ENCODE measurements around the gene AHRR. TPM values are rescaled to one million over a fixed set of nuclear protein-coding genes. Genes with fewer than 3 reads are reported as not detected.
"Not testable (repeated sequence)": the region's sequence is repeated elsewhere in the genome, so short reads cannot be mapped to it uniquely, and the experiment has no call there.

Gene AHRR
- total RNA-seq, 2 donors from 2014 or later = 0.80 to 4.4 TPM

DNA sequence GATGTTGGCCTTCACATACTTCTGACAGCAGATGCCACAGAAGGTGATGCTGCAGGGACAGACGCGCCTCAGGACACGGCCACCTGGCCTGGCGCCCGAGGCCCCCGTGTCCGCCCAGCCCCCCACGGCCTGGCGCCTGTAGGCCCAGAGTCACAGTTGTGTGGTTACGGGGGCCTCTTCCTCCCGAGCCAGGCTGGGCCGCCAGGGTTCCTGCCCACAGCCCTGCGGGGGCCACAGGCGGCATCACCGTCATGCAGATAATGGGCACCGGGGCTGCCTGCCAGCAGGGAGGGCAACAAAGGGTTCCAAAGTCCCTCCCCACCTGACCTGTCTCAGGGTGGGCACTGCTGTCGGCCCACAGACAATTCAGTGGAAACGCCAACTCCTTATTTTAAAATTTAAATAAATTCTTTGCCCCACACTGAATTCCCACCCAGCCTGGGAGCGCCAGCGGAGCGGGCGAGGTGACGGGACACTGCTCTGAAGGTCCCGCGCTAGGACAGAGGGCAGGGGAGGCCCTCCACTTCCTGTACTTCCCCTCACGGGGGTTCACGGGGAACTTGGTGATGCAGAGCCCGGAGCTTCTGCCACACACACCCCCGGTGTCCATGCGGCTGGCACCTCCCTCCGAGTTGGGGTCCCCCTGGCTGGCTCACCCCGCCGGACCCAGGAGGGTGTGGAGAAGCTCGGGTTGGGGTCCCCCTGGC lies 162.1 kb downstream of the AHRR start:
- Mint-ChIP-seq H3K27me3 (peaks cover 12% of the 10 kb centered on the region), H3K4me1 (no peaks in the 10 kb centered on the region), H3K4me3 (no peak overlapping the region), H3K27ac (no peak overlapping the region), H3K36me3 (ENCODE audit: low read depth) (no peaks in the 10 kb centered on the region)
- DNase-seq (no peak), ATAC-seq (no peak)
- H3K9me3 ChIP-seq (ENCODE audit: control insufficient read depth, low read length, poor library complexity, severe bottlenecking) = no peaks in the 10 kb centered on the region

DNA sequence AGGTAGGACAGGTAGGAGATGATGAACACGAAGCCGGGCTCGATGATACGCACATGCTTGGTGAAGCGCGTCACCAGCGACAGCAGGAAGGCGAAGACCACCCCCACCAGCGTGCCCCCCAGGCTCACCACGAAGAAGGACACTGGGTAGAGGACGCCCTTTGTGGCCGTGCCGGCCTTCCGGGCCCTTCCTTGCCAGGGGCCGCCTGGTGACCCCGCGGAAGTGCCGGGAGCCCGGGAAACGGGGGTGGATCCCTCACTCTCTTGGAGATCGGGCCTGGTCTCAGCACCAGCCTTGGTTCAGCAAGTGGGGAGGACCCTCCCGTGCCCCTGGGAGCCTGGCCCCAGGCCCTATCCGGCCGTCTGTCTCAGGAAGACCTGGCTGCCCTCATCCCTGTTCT lies 163.0 kb downstream of the AHRR start:
- no peak for ATAC-seq
- Mint-ChIP-seq H3K36me3 (ENCODE audit: low read depth) (no peaks in the 10 kb centered on the region), H3K4me1 (no peaks in the 10 kb centered on the region), H3K4me3 (no peak overlapping the region), H3K27me3 (peaks cover 12% of the 10 kb centered on the region), H3K27ac (no peak overlapping the region)
- H3K9me3 ChIP-seq (ENCODE audit: control insufficient read depth, low read length, poor library complexity, severe bottlenecking) = no peaks in the 10 kb centered on the region
- DNase-seq = no peak

DNA sequence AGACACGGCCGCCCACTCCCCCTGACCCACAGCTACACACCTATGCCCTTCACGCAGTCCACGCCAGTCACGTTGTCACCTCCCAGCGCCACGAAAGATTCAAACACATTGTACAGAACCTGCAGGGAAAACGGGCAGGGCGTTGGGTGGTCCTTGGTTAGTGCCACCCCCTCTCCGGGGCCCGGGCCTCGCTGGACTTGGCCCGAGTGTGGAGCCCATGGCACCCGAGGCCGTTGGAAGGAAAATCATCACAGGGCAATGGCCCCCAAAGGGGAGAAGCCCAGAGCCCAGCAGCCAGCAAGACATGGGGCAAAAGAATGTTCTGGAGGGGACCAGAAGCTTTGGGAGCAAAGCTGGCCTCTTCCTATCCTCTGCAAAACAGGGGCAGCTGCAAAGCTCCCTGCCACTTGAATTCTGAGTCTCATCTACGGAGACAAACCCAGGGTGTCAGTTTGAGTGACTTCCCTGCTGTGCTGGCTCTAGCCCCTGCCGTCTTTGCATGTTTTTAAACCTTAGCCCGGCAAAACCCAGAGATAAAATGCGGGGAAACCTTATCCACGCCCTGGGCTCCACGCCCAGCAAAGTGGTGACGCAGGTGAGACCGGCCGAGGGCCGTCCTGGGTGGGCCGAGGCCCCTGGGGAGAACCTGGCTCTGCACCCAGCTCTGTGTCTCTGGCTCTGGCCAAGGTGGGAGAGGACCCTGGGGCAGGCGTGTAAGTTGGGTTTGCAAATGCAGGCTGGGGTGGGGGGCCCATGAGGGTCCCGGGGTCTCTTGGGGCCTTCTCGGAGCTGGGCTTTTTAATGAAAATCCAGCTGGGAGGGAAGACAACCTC lies 163.8 kb downstream of the AHRR start:
- ATAC-seq (no peak), DNase-seq (no peak)
- peak overlapping the region; percentile 7 for H3K4me3 Mint-ChIP-seq
- peaks cover 7% of the 10 kb centered on the region for H3K27me3 Mint-ChIP-seq
- H3K27ac Mint-ChIP-seq = no peak overlapping the region
- H3K9me3 ChIP-seq (ENCODE audit: control insufficient read depth, low read length, poor library complexity, severe bottlenecking) = no peaks in the 10 kb centered on the region
- H3K4me1 Mint-ChIP-seq = no peaks in the 10 kb centered on the region
- no peaks in the 10 kb centered on the region for H3K36me3 Mint-ChIP-seq (ENCODE audit: low read depth)

DNA sequence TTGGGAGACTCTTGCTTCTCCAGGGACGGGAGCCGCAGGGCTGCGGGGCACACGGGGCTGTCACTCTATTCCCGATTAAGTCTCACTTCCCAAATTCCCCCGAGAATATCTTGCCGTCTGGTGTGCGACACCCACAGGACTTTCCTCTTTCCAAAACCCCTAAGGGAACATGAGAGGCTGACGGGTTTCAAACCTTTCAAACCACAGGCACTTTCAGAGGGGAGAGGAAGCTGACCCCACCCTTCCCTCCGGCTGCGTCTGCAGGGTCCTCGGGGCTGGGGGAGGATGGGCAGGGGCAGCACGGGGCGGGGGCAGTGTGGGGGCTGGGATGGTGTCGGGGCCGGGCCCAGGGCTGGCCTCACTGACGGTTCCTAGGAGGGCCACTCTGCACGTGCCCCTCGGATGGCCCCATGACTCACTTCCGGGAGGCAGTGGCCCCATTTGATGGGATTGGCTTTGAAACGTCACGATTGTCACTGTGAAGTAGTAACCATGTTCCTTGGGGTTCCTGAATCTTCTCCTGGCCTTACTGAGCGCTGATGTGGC lies 164.5 kb downstream of the AHRR start:
- H3K4me3 Mint-ChIP-seq = peak overlapping the region; percentile 7
- ATAC-seq (peak; percentile 32), DNase-seq (no peak)
- H3K4me1 Mint-ChIP-seq = no peaks in the 10 kb centered on the region
- no peaks in the 10 kb centered on the region for H3K36me3 Mint-ChIP-seq (ENCODE audit: low read depth)
- no peaks in the 10 kb centered on the region for H3K9me3 ChIP-seq (ENCODE audit: control insufficient read depth, low read length, poor library complexity, severe bottlenecking)
- H3K27ac Mint-ChIP-seq = no peak overlapping the region
- peaks cover 4% of the 10 kb centered on the region for H3K27me3 Mint-ChIP-seq

DNA sequence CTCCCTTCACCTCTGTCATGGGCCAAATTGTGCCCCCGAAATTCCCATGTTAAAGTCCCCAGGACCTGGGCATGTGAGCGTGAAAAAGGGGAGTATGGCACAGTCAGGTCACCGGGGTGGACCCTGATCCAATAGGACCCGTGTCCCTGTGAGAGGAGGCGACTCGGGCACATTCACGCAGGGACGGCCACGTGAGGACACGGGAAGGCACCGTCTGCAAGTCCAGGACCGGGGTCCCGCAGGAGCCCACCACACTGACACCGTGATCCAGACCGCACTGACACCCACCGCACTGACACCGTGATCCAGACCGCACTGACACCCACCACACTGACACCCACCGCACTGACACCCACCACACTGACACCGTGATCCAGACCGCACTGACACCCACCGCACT lies 165.1 kb downstream of the AHRR start:
- not testable (repeated sequence) for H3K27ac Mint-ChIP-seq, H3K4me3 Mint-ChIP-seq

More for the DNA sequence above, 165.1 kb downstream of the AHRR start:
- not testable (repeated sequence) for H3K9me3 ChIP-seq (ENCODE audit: control insufficient read depth, low read length, poor library complexity, severe bottlenecking); H3K36me3 Mint-ChIP-seq (ENCODE audit: low read depth); H3K4me1 Mint-ChIP-seq; ATAC-seq; DNase-seq; H3K27me3 Mint-ChIP-seq

Other genes starting within 250 kb of the AHRR start
- gene PLEKHG4B, start 229.5 kb upstream of the AHRR start, total RNA-seq = under 1 TPM in 1 of 2 donors, not detected in 1; 0.55 TPM
- not detected for gene LRRC14B, start 130.2 kb upstream of the AHRR start, total RNA-seq
- gene CCDC127, start 103.6 kb upstream of the AHRR start, total RNA-seq = 1 to 10 TPM; 1.9 to 2.4 TPM
- gene SDHA, start 103.4 kb upstream of the AHRR start, total RNA-seq = 100 to 1,000 TPM; 170 to 171 TPM
- 10 to 100 TPM; 50.3 to 52.2 TPM for gene PDCD6, start 50.1 kb upstream of the AHRR start, total RNA-seq
- gene EXOC3, start 121.5 kb downstream of the AHRR start, total RNA-seq = 10 to 100 TPM; 71.3 to 86.3 TPM
- gene SLC9A3, start 202.7 kb downstream of the AHRR start, total RNA-seq = 1 to 10 TPM; 1.1 to 1.6 TPM

Data from T-helper 17 cell (primary cell).